ENCODE measurements around the gene EIF2D. TPM values are rescaled to one million over a fixed set of nuclear protein-coding genes. Genes with fewer than 3 reads are reported as not detected.

The EIF2D gene
- total and polyA plus RNA-seq, 8 donors: 20.9 to 37.9 (median 29.3) TPM

- no peaks in the 10 kb centered on the region for H3K27me3 ChIP-seq
- intact Hi-C loops (cut with DNase I): no loop called here
- FAIRE-seq (no peak), ATAC-seq (no peak), DNase-seq (no peak)
- H3K36me3 ChIP-seq: no peaks in the 10 kb centered on the region
- WGBS, 2 donors: 19 to 35% methylated on average over 1 of the region's 1 CpG
- peak overlapping the region; percentile 22 to 87 (median 66) for H3K27ac ChIP-seq
- H3K4me1 ChIP-seq: peaks cover 13 to 40% (median 24%) of the 10 kb centered on the region in 3 donors
- no peak overlapping the region for H3K4me3 ChIP-seq
- TF ChIP-seq CTCF (IDR thresholded peaks at IDR 0.05): no peak
- H3K9me3 ChIP-seq: no peaks in the 10 kb centered on the region
Observed at GRCh38 chr1:206554701-206555472, 57.4 kb downstream of the EIF2D start.

GRCh38 chr1:206554211-206554610 lies 58.1 kb downstream of the EIF2D start:
- Histone ChIP-seq H3K4me1 (peaks cover 9 to 34% (median 20%) of the 10 kb centered on the region in 3 donors), H3K9me3 (no peaks in the 10 kb centered on the region), H3K27me3 (no peaks in the 10 kb centered on the region), H3K27ac (no peak overlapping the region), H3K36me3 (no peaks in the 10 kb centered on the region), H3K4me3 (no peak overlapping the region)
- TF ChIP-seq CTCF (IDR thresholded peaks at IDR 0.05): no peak
- ATAC-seq: no peak
- intact Hi-C loops (cut with DNase I): no loop called here
- WGBS, 2 donors: 87 to 100% methylated on average over 3 of the region's 3 CpGs
- no peak for FAIRE-seq
- no peak for DNase-seq

GRCh38 chr1:206551986-206552326 lies 60.3 kb downstream of the EIF2D start:
- Histone ChIP-seq H3K36me3 (no peaks in the 10 kb centered on the region), H3K4me3 (no peak overlapping the region), H3K9me3 (no peaks in the 10 kb centered on the region), H3K27me3 (no peaks in the 10 kb centered on the region), H3K27ac (no peak overlapping the region), H3K4me1 (peaks cover 8 to 22% (median 9%) of the 10 kb centered on the region in 3 donors)
- intact Hi-C loops (cut with DNase I): no loop called here
- WGBS, 2 donors: 92 to 98% methylated on average over 3 of the region's 3 CpGs
- no peak for TF ChIP-seq CTCF (IDR thresholded peaks at IDR 0.05)
- no peak for ATAC-seq
- DNase-seq: no peak
- FAIRE-seq: no peak

- Histone ChIP-seq H3K27me3 (no peaks in the 10 kb centered on the region), H3K27ac (no peak overlapping the region), H3K9me3 (no peaks in the 10 kb centered on the region), H3K4me1 (peaks cover 6 to 18% (median 8%) of the 10 kb centered on the region in 3 donors), H3K4me3 (no peak overlapping the region), H3K36me3 (no peaks in the 10 kb centered on the region)
- TF ChIP-seq CTCF (IDR thresholded peaks at IDR 0.05): no peak
- intact Hi-C loops (cut with DNase I): no loop called here
- no peak for FAIRE-seq
- no peak for ATAC-seq
- DNase-seq: no peak
- WGBS, 2 donors: 85 to 88% methylated on average over 9 of the region's 9 CpGs
Observed at GRCh38 chr1:206551296-206551985, 60.8 kb downstream of the EIF2D start.

- no peaks in the 10 kb centered on the region for H3K36me3 ChIP-seq
- FAIRE-seq: no peak
- H3K4me1 ChIP-seq: peaks cover 1 to 8% (median 5%) of the 10 kb centered on the region in 3 donors
- 58 to 60% methylated on average over 2 of the region's 2 CpGs for WGBS, 2 donors
- no peak overlapping the region for H3K4me3 ChIP-seq
- intact Hi-C loops (cut with DNase I): no loop called here
- no peaks in the 10 kb centered on the region for H3K9me3 ChIP-seq
- DNase-seq: no peak
- TF ChIP-seq CTCF (IDR thresholded peaks at IDR 0.05): no peak
- peak in 2 of 4 donors; percentile 73 to 75 for ATAC-seq
- no peak overlapping the region for H3K27ac ChIP-seq
- H3K27me3 ChIP-seq: no peaks in the 10 kb centered on the region
Observed at GRCh38 chr1:206550446-206550845, 61.8 kb downstream of the EIF2D start.

Measured in pancreas (tissue), 10 donors.